Measurements from ENCODE around the gene ARID1B. TPM values are rescaled to one million over a fixed set of nuclear protein-coding genes. Genes with fewer than 3 reads are reported as not detected.

ARID1B gene
- total and polyA plus RNA-seq, 2 experiments from 2014 or later, result 41.9 to 72.7 TPM

DNA sequence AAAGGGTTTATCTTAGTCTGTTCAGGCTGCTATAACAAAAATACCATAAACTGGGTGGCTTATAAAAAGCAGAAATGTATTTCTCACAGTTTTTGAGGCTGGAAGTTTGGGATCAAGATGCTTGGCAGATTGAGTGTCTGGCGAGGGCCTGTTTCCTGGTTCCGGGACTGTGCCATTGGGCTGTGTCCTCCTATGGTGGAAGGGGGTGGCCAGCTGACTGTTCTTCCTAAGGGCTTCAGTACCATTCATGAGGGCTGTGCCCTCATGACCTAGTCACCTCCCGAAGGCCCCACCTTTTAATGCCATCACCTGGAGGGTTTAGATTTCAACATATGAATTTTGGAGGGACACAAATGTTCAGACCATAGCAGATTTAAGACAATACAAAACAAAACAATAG is 91.2 kb downstream of the ARID1B start:
- Histone ChIP-seq H3K4me1 (ENCODE audit: low read depth) (peaks cover 22% of the 10 kb centered on the region), H3K9me3 (ENCODE audit: low read depth) (no peaks in the 10 kb centered on the region), H3K4me3 (no peak overlapping the region), H3K36me3 (no peaks in the 10 kb centered on the region), H3K27me3 (no peaks in the 10 kb centered on the region), H3K27ac (no peak overlapping the region)
- TF ChIP-seq, protein P1, sequence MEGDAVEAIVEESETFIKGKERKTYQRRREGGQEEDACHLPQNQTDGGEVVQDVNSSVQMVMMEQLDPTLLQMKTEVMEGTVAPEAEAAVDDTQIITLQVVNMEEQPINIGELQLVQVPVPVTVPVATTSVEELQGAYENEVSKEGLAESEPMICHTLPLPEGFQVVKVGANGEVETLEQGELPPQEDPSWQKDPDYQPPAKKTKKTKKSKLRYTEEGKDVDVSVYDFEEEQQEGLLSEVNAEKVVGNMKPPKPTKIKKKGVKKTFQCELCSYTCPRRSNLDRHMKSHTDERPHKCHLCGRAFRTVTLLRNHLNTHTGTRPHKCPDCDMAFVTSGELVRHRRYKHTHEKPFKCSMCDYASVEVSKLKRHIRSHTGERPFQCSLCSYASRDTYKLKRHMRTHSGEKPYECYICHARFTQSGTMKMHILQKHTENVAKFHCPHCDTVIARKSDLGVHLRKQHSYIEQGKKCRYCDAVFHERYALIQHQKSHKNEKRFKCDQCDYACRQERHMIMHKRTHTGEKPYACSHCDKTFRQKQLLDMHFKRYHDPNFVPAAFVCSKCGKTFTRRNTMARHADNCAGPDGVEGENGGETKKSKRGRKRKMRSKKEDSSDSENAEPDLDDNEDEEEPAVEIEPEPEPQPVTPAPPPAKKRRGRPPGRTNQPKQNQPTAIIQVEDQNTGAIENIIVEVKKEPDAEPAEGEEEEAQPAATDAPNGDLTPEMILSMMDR (IDR thresholded peaks at IDR 0.05; ENCODE audit: low read depth, low read length), result no peak
- DNase-seq (ENCODE audit: low read depth in 1 of 2, low spot score in 1 of 2), result no peak

DNA sequence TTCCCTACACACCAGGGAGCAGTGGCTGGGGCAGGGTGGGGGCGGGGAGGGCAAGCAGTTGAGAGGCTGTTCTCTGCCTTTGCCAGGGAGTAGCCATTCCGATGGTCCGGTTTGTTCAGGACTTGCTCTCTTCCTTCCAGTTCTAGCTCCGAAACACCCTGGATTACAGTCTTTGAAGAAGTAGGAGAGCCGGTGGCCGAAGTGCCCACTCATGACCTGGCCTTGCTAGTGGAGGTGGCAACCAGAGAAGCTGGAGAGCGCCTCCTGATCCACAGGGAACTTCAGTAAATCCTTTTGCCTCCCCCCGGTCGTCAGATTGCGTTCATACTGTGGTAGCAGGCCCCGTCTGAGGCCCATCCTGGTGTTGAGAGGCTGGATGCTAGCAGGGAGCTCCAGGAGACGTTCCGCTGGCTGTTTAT is 92.8 kb downstream of the ARID1B start:
- Histone ChIP-seq H3K27me3 (no peaks in the 10 kb centered on the region), H3K27ac (peak overlapping the region; percentile 89), H3K36me3 (no peaks in the 10 kb centered on the region), H3K4me3 (no peak overlapping the region), H3K9me3 (ENCODE audit: low read depth) (no peaks in the 10 kb centered on the region), H3K4me1 (ENCODE audit: low read depth) (peaks cover 27% of the 10 kb centered on the region)
- TF ChIP-seq, protein P1 (IDR thresholded peaks at IDR 0.05; ENCODE audit: low read depth, low read length), result no peak
- peak in 1 of 2 donors; percentile 53 for DNase-seq (ENCODE audit: low read depth in 1 of 2, low spot score in 1 of 2)

DNA sequence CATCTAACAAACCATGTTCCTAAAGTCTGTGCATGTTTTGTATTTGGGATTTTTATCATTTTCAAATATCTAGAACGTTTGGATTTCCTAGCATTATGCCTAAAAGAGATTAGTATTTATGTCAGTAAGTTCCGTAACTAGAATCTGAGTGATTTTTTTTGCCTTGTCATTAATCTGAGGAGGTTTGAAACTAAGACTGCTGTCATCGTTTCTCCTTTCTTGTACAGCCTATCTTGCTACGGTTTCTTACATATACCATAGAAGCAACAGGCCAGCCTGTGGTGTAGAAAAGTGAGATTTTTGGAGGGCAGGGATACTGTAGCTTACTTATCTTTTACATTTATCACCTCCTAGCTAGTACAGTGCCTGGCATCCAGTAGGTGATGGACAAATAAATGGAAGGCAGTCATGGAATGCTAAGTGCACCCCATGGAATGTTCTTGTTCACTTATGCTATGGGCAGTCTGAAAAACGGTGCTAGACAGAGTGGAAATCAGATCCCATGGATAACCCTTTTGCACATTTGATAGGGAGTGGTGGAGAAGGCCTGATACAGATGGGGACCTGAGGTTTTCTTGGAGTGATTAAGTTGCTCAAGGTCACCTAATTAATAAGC is 93.9 kb downstream of the ARID1B start:
- DNase-seq (ENCODE audit: low read depth in 1 of 2, low spot score in 1 of 2), result no peak
- Histone ChIP-seq H3K4me3 (no peak overlapping the region), H3K27me3 (no peaks in the 10 kb centered on the region), H3K9me3 (ENCODE audit: low read depth) (no peaks in the 10 kb centered on the region), H3K36me3 (no peaks in the 10 kb centered on the region), H3K4me1 (ENCODE audit: low read depth) (peaks cover 27% of the 10 kb centered on the region), H3K27ac (peak overlapping the region; percentile 89)
- TF ChIP-seq, protein P1 (IDR thresholded peaks at IDR 0.05; ENCODE audit: low read depth, low read length), result no peak

DNA sequence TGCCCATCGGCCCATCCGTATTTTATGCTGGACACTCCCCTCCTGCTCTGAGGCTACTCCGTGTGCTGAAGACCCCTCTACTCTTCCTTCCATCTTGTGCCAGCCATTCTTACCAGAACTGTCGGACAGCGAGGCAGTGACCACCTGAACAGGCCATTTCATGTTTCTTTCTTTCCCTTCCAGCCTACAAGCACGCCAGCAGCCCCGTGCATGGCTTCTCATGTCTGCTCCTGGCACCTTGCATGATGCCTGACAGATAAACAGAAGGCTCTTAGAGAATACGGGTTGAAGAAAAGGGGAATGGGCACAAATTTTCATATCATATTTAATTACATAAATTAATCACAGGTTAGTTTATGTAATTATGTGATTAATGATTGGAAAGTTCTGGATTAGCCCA is 95.7 kb downstream of the ARID1B start:
- TF ChIP-seq, protein P1 (IDR thresholded peaks at IDR 0.05; ENCODE audit: low read depth, low read length), result no peak
- Histone ChIP-seq H3K4me3 (no peak overlapping the region), H3K9me3 (ENCODE audit: low read depth) (no peaks in the 10 kb centered on the region), H3K27ac (no peak overlapping the region), H3K27me3 (no peaks in the 10 kb centered on the region), H3K36me3 (no peaks in the 10 kb centered on the region), H3K4me1 (ENCODE audit: low read depth) (peaks cover 23% of the 10 kb centered on the region)
- DNase-seq (ENCODE audit: low read depth in 1 of 2, low spot score in 1 of 2), result no peak

DNA sequence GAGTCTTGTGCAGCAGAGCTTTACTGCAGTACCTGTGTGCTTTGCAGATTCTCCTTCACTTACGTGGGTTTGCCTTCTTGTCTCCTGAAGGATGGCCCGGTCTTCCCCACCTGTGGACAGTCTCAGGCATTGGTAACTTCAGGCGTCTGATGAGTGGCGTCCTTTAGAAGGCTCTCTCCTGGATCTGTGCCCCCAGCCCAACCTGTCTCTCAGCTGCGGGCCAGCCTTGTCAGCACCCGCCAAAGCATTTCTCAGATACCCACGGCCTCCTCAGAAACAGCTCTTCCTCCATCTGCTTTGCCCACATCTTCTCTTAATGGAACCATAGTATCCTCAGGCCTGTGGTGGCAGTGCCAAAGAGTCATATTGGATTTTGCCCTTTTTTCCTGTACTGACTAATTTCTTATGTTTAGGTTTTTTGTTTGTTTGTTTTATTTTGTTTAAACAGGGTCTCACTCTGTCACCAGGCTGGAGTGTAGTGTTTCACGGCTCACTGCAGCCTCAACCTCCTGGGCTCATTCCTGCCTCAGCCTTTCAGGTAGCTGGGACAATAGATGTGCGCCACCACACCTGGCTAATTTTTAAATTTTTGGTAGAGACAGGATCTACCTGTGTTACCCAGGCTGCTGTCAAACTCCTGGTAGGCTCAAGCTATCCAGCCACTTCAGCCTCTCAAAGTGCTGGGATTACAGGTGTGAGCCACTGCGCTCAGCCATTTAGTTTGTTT is 96.6 kb downstream of the ARID1B start:
- H3K4me3 ChIP-seq, result no peak overlapping the region
- H3K27ac ChIP-seq, result peak overlapping the region; percentile 6
- H3K27me3 ChIP-seq, result no peaks in the 10 kb centered on the region
- TF ChIP-seq, protein P1 (IDR thresholded peaks at IDR 0.05; ENCODE audit: low read depth, low read length), result no peak
- DNase-seq (ENCODE audit: low read depth in 1 of 2, low spot score in 1 of 2), result no peak
- H3K4me1 ChIP-seq (ENCODE audit: low read depth), result peaks cover 23% of the 10 kb centered on the region
- no peaks in the 10 kb centered on the region for H3K36me3 ChIP-seq
- H3K9me3 ChIP-seq (ENCODE audit: low read depth), result no peaks in the 10 kb centered on the region
